CD4-positive, alpha-beta T cell (primary cell): ENCODE measurements around the gene RNF20. TPM values are rescaled to one million over a fixed set of nuclear protein-coding genes. Genes with fewer than 3 reads are reported as not detected.
A peak's percentile ranks its signal among the peaks of the same experiment; 100 is the strongest.

Experiments
- ATAC-seq: fragments of 200-7000 bp; cut with Tn5 transposase; one replicate; pipeline ENCODE4 v1.10.0; 2022; ENCODE audit warnings: mild to moderate bottlenecking; ENCODE audit not compliant: poor library complexity
- CTCF ChIA-PET: fragments of 350-600 bp; sonication (Branson Sonifier 250); formaldehyde crosslinking; loops from one replicate; lab custom pipeline; 2021; ENCODE audit warnings: antibody characterized with exemption, inconsistent platforms; lab: Charles Lee
- POLR2A ChIA-PET: fragments of 350-600 bp; sonication (Branson Sonifier 250); formaldehyde crosslinking; loops from one replicate; lab custom pipeline; 2021; ENCODE audit warnings: antibody characterized with exemption, inconsistent platforms; lab: Charles Lee
- DNase-seq, 14 experiments: peaks; one replicate each; pipeline ENCODE4 v3.0.0-alpha.2; 2013 to 2020; ENCODE audit warnings: mixed read lengths in 2 of 14
- H3K27ac ChIP-seq, 2 donors: one replicate each; pipeline versions ENCODE4 v1.5.1 to v1.7.0; 2013; ENCODE audit warnings: low read length in 2 of 2, low read depth in 1 of 2, mild to moderate bottlenecking in 1 of 2
- H3K27me3 ChIP-seq, 2 experiments: 1 replicate in 1 of 2; 2 replicates in 1 of 2; pipeline versions ENCODE4 v1.6.1 to v1.7.0; 2013; ENCODE audit warnings: low read length in 2 of 2, control low read depth in 1 of 2, mild to moderate bottlenecking in 1 of 2, moderate library complexity in 1 of 2; ENCODE audit not compliant: insufficient read depth in 2 of 2, control insufficient read depth in 1 of 2
- H3K36me3 ChIP-seq: one replicate; pipeline ENCODE4 v1.6.1; 2013; ENCODE audit warnings: low read length, control low read depth; ENCODE audit not compliant: insufficient read depth
- H3K4me1 ChIP-seq: one replicate; pipeline ENCODE4 v1.6.1; 2013; ENCODE audit warnings: low read length, control low read depth; ENCODE audit not compliant: insufficient read depth
- H3K4me3 ChIP-seq: one replicate; pipeline ENCODE4 v1.5.1; 2013; ENCODE audit warnings: mild to moderate bottlenecking, low read length, moderate library complexity
- H3K9me3 ChIP-seq, 2 experiments: 1 replicate in 1 of 2; 2 replicates in 1 of 2; pipeline versions ENCODE4 v1.6.1 to v1.7.0; 2013; ENCODE audit warnings: low read length in 2 of 2, mild to moderate bottlenecking in 2 of 2, control low read depth in 1 of 2, moderate library complexity in 1 of 2; ENCODE audit not compliant: control insufficient read depth in 1 of 2, insufficient read depth in 1 of 2
- H3K27ac Mint-ChIP-seq: one replicate; pipeline ENCODE4 v1.8.0; 2020; ENCODE audit warnings: mixed read lengths
- H3K27me3 Mint-ChIP-seq: one replicate; pipeline ENCODE4 v1.8.0; 2021; ENCODE audit warnings: mixed read lengths
- H3K36me3 Mint-ChIP-seq: one replicate; pipeline ENCODE4 v1.8.0; 2021; ENCODE audit warnings: low read depth, mixed read lengths
- H3K4me1 Mint-ChIP-seq: one replicate; pipeline ENCODE4 v1.8.0; 2021; ENCODE audit warnings: low read depth, mixed read lengths
- H3K4me3 Mint-ChIP-seq: one replicate; pipeline ENCODE4 v1.8.0; 2020; ENCODE audit warnings: mild to moderate bottlenecking, mixed read lengths
- H3K9me3 Mint-ChIP-seq: one replicate; pipeline ENCODE4 v1.8.0; 2020; ENCODE audit warnings: mixed read lengths
- CTCF ChIP-seq: fragments of 200-600 bp; IDR thresholded peaks from one replicate; pipeline ENCODE4 v1.8.0; 2022; ENCODE audit warnings: antibody characterized with exemption, mild to moderate bottlenecking
- intact Hi-C, 2 experiments: fragments of 100-400 bp; cut with DNase I in 1 of 2; cut with micrococcal nuclease in 1 of 2; formaldehyde crosslinking; loops; one replicate each; pipeline versions ENCODE4 v1.15.1 to v1.9.0; 2023 to 2025; cut with DNase I, micrococcal nuclease
- total RNA-seq, 174 experiments: library from RNA in 2 of 174; stranded (reverse) in 2 of 174; gene quantifications; one replicate each; pipeline ENCODE4 v1.2.3 and lab custom pipeline; 2021 to 2026

Gene RNF20
- total RNA-seq, 2 experiments from 2014 or later, result 26.9 to 27.6 TPM

GRCh38 chr9:101527066-101527465 is 6.6 kb upstream of the RNF20 start:
- ATAC-seq (no peak), DNase-seq (no peak)
- no peaks in the 10 kb centered on the region for H3K9me3 Mint-ChIP-seq
- Histone ChIP-seq H3K9me3 (no peaks in the 10 kb centered on the region), H3K36me3 (no peaks in the 10 kb centered on the region), H3K27me3 (peaks cover 8 to 9% of the 10 kb centered on the region in 2 experiments), H3K4me3 (no peak overlapping the region), H3K4me1 (no peaks in the 10 kb centered on the region), H3K27ac (no peak overlapping the region)
- intact Hi-C loops, result loop anchor here in 1 of 2 experiments (10.0 kb wide), 1 partner anchor 812 kb away; no protein-coding TSS in a partner anchor
- no peak for TF ChIP-seq CTCF
- ChIA-PET CTCF (no interaction called here), POLR2A (no interaction called here)
- no peak overlapping the region for H3K4me3 Mint-ChIP-seq
- no peaks in the 10 kb centered on the region for H3K36me3 Mint-ChIP-seq
- H3K27ac Mint-ChIP-seq, result no peak overlapping the region
- no peaks in the 10 kb centered on the region for H3K4me1 Mint-ChIP-seq
- peaks cover 49% of the 10 kb centered on the region for H3K27me3 Mint-ChIP-seq

GRCh38 chr9:101528015-101528414 is 5.6 kb upstream of the RNF20 start:
- TF ChIP-seq CTCF, result no peak
- no peak overlapping the region for H3K4me3 ChIP-seq
- no peak overlapping the region for H3K4me3 Mint-ChIP-seq
- peaks cover under 1% of the 10 kb centered on the region for H3K4me1 ChIP-seq
- peaks cover 40% of the 10 kb centered on the region for H3K27me3 Mint-ChIP-seq
- H3K36me3 ChIP-seq, result no peaks in the 10 kb centered on the region
- CTCF ChIA-PET, result no interaction called here
- H3K27ac ChIP-seq, result no peak overlapping the region
- intact Hi-C loops, result loop anchor here in 1 of 2 experiments (10.0 kb wide), 1 partner anchor 813 kb away; no protein-coding TSS in a partner anchor
- POLR2A ChIA-PET, result no interaction called here
- peaks cover 3% of the 10 kb centered on the region for H3K4me1 Mint-ChIP-seq
- H3K9me3 Mint-ChIP-seq, result no peaks in the 10 kb centered on the region
- DNase-seq (no peak), ATAC-seq (no peak)
- peaks cover 8 to 9% of the 10 kb centered on the region in 2 experiments for H3K27me3 ChIP-seq
- H3K36me3 Mint-ChIP-seq, result no peaks in the 10 kb centered on the region
- no peak overlapping the region for H3K27ac Mint-ChIP-seq
- H3K9me3 ChIP-seq, result no peaks in the 10 kb centered on the region

GRCh38 chr9:101530076-101530711 is 3.5 kb upstream of the RNF20 start:
- CTCF ChIA-PET, result interaction anchor here (0.6 to 1.9 kb wide), 9 partner anchors 10 to 142 kb away, joined by 3 to 19 read pairs (median 4); no protein-coding TSS in a partner anchor
- POLR2A ChIA-PET, result interaction anchor here (1.3 kb wide), 1 partner anchor 132 kb away, joined by 3 read pairs; the partner anchor contains the start of genes MRPL50 and ZNF189
- intact Hi-C loops, result loop anchor here (1.0 to 10.0 kb wide), 4 partner anchors 71 to 1705 kb away; partner anchors contain the start of genes ERP44 (in 1 of the 2), INVS (in 1 of the 2) and NR4A3 (in 1 of the 2)
- Mint-ChIP-seq H3K27me3 (peaks cover 19% of the 10 kb centered on the region), H3K4me1 (peaks cover 16% of the 10 kb centered on the region), H3K4me3 (peak overlapping the region; percentile 55), H3K27ac (no peak overlapping the region), H3K9me3 (no peaks in the 10 kb centered on the region), H3K36me3 (peaks cover 10% of the 10 kb centered on the region)
- peak; percentile 42 to 84 (median 51) for DNase-seq
- Histone ChIP-seq H3K4me3 (no peak overlapping the region), H3K27ac (no peak overlapping the region), H3K4me1 (peaks cover 12% of the 10 kb centered on the region), H3K36me3 (no peaks in the 10 kb centered on the region), H3K9me3 (no peaks in the 10 kb centered on the region), H3K27me3 (no peaks in the 10 kb centered on the region)
- ATAC-seq, result peak; percentile 24
- peak; percentile 91 for TF ChIP-seq CTCF
